Globus pallidus (tissue), 1 donor: ENCODE data around the gene IQCK.
A peak's percentile ranks its signal among the peaks of the same experiment; 100 is the strongest.

ENCODE experiments used
- DNase-seq: peaks from one replicate; pipeline ENCODE4 v3.0.0-alpha.2; 2015; ENCODE audit warnings: low spot score

Gene IQCK

DNA sequence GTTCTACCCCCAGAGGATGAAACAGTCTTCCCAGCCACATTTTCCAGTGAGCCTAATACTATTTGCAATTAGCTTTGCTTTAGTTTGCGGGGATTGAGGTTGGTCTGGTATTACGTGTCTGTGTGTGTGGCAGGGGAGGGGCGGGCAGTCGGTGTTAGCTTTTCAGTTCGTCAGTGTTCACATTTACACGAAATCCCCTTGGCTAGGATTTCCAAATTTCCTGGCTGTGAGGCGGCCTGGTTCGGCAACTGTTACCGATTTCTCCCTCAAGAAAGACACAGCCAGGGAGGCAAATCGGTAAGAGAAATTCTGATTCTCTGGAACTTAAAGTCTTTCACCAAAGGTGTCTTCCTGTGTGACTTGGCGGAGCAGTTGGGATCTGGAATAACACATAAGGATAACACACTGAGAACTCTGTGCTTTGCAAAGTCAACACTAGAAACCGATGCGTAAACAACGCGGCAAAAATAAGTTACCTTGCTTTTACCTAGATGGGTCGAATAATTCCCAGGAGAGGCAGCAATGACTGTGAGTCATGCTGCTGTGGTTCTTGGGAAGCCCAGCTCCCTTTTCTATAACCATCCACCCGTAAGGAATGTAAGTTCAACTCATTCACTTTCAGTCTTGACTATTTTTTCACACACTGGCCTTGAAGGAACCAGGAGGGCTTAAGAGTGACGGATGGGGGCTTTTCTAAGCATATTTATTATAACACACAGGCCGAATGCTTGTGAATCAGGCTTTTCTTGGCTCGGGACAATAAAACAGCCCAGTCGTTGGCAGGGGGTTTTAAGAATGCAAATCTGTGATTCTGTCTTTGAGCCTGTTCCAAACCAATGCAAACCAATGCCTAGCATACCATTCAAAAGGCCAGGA lies 142.3 kb downstream of the IQCK start:
- DNase-seq: peak; percentile 56

DNA sequence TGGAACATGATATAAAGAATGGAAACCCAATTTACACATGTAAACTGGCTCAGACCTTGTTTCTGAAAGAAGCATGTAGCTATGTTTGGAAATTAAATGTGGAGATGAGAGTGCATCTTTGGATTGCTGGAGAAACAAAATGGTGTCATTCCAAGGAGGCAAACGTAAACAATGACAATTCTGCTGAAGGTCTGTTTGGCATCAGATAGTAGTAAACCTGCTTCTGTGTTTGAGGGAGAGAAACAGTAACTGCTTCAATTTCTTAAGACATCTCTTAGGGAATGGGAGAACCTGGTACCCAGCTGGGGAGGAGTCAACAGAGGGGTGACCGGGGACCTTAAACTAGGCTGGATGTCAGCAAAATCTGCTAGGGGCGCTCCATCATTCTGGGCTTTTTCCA lies 143.1 kb downstream of the IQCK start:
- DNase-seq: peak; percentile 48

DNA sequence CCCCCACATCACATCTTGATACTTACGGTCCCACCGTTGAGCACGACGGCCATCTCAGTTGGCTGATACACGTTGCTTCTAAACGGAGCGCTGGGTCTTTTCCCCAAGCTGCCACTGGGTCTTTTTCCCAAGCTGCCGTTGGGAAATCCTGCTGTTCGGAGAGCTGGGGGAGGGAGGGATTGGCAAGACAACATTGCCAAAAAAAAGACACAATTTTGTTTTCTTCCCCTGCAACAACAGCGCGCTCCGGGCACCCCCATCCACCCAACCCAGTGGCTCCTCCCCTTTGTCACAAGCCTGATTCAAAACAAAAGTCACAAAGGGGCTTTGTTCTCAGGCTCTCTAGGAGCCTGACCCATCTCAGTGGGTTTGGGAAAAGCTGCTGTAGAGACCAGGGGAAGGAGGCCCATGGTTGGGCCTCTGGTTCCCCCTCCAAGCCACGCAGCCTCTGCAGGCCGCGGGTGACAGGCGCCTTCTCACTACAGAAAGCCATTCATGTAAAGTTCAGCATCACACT lies 143.8 kb downstream of the IQCK start:
- DNase-seq: peak; percentile 99

DNA sequence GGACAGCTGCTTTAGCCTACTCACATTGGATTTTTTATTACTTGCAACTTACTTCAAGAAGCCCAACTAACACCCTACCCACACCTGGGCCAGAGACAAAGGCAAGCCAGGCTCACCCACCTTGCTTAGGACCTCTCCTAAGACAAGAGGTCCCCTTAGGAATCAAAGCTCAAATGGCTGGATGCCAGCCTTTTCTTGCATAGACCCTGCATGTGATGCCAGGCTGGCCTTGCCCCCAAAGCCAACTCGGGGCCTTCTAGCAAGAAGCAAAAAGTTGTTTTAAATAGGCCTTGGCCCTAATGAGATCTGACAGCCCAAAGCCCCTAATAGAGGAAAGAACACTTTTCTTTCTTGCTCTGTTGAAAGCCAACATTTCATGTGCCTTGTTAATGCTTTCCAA lies 145.9 kb downstream of the IQCK start:
- DNase-seq: no peak

DNA sequence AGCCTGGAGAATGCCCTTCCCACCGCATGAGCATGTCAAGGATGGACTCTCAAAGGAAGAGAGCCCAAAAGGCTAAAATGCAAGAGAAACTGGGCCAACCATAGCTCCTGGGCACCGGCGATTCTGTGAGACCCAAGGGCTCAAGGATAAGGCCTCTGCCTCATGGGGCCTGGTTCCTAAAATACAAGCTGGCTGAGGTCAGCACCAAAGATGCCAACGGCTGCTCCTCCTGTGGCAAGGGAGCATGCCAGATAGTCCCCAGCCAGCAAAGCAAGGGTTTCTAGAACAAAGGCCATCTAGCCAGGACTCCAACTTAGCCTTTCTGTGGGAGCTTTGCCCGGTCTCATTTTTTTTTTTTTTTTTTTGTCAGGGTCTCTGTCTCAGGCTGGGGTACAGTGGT lies 146.5 kb downstream of the IQCK start:
- no peak for DNase-seq

DNA sequence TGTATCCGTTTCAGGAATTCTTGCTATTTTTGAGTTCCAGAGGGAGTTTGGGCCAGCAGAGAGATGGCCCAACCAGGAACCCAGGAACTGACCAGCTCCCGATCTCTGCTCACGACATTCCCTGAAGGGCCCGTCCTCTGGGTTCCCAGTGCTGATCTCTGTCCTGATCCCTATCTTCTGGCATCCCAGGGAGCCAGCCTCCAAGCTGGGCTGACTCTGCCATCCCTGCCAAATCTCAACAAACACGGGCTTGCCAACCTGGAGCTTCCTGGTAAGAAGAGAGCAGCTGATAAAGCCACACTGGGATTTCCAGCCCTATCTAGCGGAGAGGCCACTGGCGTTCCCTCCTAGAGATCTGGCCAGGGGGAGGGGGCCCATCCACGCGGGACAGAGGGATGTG lies 150.3 kb downstream of the IQCK start:
- DNase-seq: no peak

DNA sequence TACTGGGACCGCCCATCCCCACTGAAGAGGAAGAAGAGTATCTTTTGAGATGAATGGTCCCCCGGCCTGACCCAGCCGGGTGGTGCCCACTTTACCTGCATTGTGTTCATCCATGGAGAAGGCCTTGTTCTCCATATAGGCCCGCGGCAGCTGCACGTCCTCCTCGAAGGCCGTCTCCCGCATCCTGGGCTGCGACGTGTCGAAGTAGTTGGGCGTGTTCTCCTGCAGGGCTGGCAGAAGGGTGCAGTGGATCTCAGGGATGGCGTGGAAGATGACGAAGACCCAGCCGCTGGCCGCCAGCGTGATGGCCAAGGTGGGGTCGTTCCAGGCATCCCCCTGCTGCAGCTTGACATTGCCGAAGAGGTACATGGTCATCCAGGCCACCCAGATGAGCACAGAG lies 153.7 kb downstream of the IQCK start:
- no peak for DNase-seq

DNA sequence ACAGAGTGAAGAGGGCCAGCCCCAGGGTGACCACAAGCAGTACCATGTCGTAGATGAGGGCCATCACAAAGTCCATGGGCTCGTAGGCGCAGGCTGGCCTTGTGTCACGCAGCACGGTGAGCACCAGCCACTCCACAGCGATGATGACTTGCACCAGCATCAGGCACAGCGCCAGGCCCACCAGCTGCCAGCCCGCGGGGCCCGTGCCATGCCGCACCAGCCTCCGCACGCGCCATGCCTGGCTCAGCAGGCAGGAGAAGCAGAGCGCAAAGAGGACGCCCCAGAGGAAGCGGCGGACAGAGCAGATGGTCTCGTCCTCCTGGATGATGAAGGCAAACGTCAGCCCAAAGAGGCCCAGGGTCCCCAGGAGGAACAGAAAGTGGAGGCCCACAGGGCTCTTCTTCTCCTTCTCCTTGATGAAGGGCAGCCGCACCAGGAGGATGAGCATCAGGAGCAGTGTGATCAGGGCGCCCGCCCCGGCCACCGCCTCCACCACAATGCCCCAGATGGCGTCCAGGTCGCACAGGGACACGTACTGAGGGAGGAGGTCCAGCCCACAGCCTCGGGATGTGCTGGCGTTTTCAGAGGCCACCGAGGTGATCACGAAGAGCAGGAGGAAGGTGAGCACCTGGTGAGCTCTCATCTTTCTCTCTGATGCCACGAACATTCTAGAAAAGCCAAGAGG lies 154.2 kb downstream of the IQCK start:
- peak; percentile 87 for DNase-seq

DNA sequence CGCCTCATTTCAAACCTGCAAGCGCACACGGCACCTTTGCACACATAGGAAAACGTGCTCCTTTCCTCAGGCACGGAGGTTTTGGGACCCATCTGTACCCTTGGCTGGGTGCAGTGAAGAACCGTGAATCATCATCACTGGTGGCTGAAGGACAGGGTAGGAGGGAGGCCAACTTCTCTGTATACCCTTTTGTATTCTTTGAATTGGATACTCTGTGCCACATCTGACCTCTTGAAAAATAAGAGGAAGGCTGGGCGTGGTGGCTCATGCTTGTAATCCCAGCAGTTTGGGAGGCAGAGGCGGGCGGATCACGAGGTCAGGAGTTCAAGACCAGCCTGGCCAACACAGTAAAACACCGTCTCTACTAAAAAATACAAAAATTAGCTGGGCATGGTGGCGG lies 154.9 kb downstream of the IQCK start:
- DNase-seq: peak; percentile 87

DNA sequence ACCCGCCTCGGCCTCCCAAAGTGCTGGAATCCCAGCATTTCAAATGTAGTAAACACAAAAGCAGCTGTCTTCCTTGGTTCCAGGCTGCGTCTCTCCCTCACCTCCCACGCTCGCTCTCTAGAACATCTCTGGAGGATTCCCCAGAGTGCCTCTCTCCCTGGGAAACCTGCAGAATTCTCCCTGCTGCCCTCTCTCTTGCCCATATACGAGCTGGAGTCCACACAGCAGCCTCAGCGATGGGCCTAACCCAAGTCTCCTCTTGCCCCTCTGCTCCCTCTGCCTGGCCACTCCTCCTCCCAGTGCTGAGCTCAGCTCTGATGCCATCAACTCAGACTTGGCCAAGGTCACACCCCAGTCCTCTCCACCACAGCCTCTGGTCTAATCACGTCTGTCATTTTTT lies 156.0 kb downstream of the IQCK start:
- DNase-seq: no peak

DNA sequence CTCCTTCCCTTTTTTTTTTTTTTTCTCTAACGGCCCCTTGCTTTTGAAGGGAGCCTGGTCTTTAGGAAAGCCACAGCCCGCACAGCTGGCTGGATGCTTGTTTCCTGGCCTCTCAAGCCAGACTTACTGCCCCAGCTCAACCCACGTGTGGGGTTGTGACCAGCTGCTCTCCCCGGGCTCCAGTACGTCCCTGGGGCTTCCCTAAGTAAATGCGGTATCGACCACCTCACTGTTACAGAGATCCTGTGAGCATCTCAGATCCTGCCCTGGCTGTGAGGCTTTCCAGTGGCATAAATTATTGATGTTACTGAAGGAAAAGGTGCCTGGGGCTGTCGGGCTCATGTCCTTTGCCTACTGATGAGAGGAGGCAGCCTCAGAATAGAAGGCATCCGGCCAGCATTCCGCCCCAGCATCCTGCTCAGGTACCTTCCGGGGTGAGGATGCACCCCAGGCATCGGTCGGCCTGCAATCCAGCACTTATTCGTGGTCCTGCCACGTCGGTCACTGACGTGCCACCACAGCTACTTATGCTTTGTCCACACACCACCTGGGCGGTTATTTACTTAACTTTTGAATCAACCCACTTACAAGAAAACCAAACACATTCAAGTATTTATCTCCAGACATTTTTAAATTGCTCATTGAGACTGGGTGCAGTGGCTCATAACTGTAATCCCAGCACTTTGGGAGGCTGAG lies 156.9 kb downstream of the IQCK start:
- DNase-seq: no peak

DNA sequence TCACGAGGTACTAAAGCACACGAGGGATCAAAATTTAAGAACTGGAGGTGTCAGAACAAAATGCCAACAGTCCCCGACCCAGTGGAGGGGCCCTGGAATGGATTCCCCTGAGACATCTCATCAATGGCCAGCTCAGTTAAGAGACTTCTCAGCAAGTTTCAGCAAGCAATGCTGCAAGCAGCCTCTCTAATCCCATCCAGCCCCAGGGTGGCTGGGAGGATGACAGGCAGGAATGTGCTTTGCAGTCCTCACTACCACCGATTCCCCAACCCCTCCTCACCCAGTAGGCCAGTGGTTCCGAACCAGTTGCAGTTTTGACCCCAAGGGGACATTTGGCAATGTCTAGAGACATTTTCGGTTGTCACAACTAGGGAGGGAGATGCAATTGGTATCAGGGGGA lies 157.8 kb downstream of the IQCK start:
- DNase-seq: no peak

DNA sequence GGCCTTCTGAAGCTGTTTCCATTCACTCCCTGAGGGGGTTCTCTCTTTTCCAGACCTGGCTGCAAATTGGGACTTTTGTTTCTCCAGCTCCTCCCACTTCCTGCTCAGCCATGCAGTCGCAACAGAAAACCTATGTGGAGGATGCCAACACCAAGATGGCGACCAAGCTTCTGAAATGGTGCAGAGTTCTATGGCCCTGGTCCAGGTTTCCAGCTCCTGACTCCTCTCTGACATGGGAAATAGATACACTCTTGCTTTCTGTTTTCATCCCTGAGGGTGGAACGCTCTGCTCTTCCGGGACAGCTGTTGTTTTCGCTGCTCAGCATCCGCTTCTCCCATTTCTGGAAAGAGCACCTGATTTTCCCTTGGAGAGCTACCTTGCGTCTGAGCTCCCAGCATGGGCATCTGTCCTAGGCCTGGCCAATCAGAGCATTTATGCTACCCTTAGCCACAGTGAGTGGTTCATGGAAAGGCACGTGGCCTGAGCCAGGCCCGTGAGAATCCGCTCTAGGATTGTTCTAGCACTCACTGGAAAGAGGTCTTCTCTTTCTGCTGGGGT lies 158.5 kb downstream of the IQCK start:
- DNase-seq: no peak

DNA sequence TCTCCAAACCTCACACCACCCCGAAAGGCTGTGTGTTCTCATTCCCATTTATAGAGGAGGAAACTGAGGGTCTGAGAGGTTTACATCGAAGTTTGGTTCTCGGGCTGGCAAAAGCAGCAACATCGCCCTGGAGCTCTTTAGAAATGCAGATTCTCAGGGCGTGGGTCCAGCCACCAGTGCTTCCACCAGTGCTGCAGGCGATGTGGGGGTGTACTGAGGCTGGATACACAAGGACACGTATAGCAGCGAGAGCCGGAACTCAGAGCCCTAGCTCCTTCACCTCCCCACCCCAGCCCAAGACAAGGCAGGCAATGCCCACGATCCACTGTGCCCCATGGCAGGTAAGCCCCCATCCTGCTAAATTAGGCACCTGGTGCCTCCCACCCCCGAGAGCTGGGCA lies 160.7 kb downstream of the IQCK start:
- no peak for DNase-seq

DNA sequence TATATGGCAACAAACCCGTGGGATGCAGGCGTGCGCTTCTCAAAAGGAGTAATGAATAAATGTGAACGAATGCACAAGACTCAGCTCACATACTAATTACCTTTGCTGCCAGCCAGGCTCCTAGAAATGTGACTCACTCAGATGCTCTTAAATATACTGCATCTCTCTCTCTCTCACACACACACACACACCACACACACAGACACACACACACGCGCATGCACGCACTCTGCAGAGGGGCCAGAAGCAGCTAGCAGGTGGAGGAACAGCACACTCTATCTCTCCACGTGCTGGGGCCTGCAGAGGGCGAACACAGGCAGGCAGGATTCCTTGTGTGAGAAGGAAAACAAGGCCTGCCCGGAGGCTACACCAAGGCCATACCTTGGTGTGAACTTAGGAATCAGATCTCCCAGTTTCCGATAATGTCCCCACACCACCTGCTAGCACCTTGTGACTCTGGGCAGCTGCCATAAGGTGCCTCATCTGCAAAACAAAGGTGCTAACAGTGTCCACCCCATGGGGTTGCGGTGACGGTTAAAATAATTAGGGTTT lies 161.2 kb downstream of the IQCK start:
- no peak for DNase-seq

DNA sequence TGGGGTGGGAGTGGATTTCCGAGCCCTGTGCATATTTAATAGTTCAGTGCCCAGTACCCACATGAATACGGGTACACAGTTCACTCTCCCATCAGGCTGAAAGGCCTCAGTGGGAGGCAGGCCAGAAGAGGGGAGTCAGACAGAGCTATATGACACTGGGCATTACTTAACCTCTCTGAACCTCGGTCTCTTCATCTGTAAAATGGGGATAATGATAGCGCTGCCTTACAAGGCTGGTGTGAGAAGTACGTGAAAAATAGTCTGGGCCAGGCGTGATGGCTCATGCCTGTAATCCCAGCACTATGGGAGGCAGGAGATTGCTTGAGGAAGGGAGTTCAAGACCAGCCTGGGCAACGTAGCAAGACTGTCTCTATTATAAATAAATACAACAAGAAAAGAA lies 163.0 kb downstream of the IQCK start:
- DNase-seq: no peak

DNA sequence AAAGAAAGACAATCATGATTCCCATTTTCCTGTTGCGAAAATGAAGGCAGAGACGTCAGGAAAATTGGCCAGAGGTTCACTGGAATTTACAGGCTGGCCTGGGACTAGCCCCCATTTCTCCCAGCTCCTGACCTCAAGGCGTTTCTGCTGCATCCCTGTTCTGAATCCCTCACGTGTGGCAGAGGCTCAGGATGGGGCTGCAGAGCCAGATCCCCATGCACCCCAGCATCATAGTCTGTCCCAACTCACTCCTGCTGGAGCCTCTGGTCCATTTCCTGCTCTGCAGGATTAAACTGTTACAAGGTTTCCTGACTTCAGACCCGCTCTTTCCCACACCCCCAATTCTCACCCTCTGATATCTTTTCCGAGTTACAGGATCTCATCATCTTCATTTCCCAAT lies 163.7 kb downstream of the IQCK start:
- DNase-seq: no peak

DNA sequence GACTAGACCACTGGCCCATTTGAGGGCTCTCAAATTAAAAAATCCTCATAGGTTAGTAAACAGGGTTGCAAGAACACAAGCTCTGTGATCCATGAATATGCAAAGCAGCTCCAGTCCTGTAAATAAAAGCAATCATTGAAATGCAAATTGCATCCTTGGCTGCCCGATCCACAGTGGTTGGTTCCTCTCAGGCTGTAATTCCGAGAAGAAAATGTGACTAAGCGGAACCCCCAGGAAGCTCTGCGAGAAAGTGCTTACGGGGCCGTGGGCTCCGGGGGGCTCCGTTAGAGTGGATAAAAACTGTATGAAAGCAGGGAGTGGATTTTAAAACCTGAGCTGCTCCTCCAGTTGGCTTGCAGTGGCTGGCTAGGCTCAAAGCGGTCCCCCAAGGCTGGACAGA lies 164.1 kb downstream of the IQCK start:
- DNase-seq: peak; percentile 82

DNA sequence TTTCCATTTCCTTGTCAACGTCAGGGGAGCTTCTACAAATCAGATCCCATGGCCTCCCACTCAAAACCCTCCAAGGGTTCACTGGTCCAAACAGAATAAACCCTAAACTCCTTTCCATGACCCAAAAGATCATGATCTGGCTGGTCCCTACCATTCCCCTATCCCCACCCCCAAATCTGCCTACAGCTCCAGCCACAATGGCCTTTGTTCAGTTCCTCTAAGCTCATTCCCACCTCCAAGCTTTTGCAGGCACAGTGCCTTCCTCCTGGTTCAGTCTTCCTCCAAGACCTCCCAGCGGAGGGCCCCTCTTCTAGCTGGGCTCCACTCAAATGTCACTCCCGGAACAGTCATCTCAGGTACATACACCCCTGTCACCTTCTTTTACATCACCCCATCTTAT lies 164.6 kb downstream of the IQCK start:
- peak; percentile 80 for DNase-seq

DNA sequence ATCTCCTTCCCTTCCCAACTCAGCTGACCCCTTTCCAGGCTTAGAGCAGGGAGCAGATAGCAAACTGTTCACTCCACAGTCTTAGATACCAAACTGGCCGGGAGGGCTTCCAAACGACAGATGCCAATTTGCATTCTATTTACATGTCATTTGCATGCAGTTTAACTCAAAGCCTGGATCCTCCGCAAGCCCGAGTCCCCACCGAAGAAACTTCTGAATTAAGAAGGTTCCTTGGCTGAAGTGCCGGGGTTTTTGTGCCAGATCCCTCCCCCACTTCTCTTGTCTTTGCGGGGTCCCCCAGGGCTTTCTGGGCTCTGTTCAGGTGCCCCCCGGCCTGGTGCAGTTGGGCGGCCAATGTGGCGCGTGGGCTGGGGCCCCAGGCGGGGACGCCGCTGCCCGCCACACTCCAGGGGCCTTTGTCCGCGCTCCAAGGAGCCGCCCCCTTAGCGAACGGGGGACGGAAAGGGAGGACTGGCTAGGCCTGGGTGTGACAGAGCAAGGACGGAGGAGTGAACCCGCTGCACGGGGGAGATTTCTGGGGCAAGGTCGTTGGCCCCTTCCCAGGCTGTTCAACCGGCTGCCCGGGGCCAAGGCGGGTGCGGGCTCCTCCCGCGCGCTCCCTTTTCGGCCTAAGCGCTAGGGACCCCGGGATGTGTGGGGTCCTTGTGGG lies 165.4 kb downstream of the IQCK start:
- DNase-seq: peak; percentile 94

DNA sequence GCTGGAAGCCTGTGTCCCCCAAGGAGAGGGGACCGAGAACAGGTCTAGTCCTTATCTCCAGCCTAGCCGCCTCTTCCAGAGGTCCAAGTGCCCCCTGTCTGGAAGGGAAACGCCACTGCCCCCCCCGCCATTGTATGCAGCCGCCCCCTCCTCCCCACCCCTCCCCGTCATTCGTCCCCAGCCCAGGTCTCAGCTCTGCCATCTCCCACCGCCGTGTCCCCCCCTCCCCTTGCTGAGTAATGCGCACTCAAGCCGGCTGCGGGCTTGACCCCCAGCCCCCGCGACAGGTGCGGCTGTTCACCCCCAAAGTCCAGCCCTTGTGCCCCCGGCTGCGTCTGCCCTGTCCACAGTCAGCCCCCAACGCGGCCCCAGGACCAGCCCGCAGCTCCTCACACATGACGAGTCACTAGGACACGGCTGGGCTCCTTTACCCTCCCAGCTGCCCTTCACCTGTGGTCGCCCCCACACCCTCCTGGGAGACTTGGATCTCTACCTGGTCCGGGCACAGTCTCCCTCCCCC lies 166.0 kb downstream of the IQCK start:
- DNase-seq: no peak
